CD4-positive, alpha-beta T cell (primary cell): Measurements from ENCODE around the gene TRAPPC3. TPM values are rescaled to one million over a fixed set of nuclear protein-coding genes. Genes with fewer than 3 reads are reported as not detected.

Experiments
- ATAC-seq: fragments of 200-7000 bp; cut with Tn5 transposase; one replicate; pipeline ENCODE4 v1.10.0; 2022; ENCODE audit warnings: mild to moderate bottlenecking; ENCODE audit not compliant: poor library complexity
- CTCF ChIA-PET: fragments of 350-600 bp; sonication (Branson Sonifier 250); formaldehyde crosslinking; loops from one replicate; lab custom pipeline; 2021; ENCODE audit warnings: antibody characterized with exemption, inconsistent platforms; lab: Charles Lee
- POLR2A ChIA-PET: fragments of 350-600 bp; sonication (Branson Sonifier 250); formaldehyde crosslinking; loops from one replicate; lab custom pipeline; 2021; ENCODE audit warnings: antibody characterized with exemption, inconsistent platforms; lab: Charles Lee
- DNase-seq, 14 experiments: peaks; one replicate each; pipeline ENCODE4 v3.0.0-alpha.2; 2013 to 2020; ENCODE audit warnings: mixed read lengths in 2 of 14
- H3K27ac ChIP-seq, 2 donors: one replicate each; pipeline versions ENCODE4 v1.5.1 to v1.7.0; 2013; ENCODE audit warnings: low read length in 2 of 2, low read depth in 1 of 2, mild to moderate bottlenecking in 1 of 2
- H3K27me3 ChIP-seq, 2 experiments: 1 replicate in 1 of 2; 2 replicates in 1 of 2; pipeline versions ENCODE4 v1.6.1 to v1.7.0; 2013; ENCODE audit warnings: low read length in 2 of 2, control low read depth in 1 of 2, mild to moderate bottlenecking in 1 of 2, moderate library complexity in 1 of 2; ENCODE audit not compliant: insufficient read depth in 2 of 2, control insufficient read depth in 1 of 2
- H3K36me3 ChIP-seq: one replicate; pipeline ENCODE4 v1.6.1; 2013; ENCODE audit warnings: low read length, control low read depth; ENCODE audit not compliant: insufficient read depth
- H3K4me1 ChIP-seq: one replicate; pipeline ENCODE4 v1.6.1; 2013; ENCODE audit warnings: low read length, control low read depth; ENCODE audit not compliant: insufficient read depth
- H3K4me3 ChIP-seq: one replicate; pipeline ENCODE4 v1.5.1; 2013; ENCODE audit warnings: mild to moderate bottlenecking, low read length, moderate library complexity
- H3K9me3 ChIP-seq, 2 experiments: 1 replicate in 1 of 2; 2 replicates in 1 of 2; pipeline versions ENCODE4 v1.6.1 to v1.7.0; 2013; ENCODE audit warnings: low read length in 2 of 2, mild to moderate bottlenecking in 2 of 2, control low read depth in 1 of 2, moderate library complexity in 1 of 2; ENCODE audit not compliant: control insufficient read depth in 1 of 2, insufficient read depth in 1 of 2
- H3K27ac Mint-ChIP-seq: one replicate; pipeline ENCODE4 v1.8.0; 2020; ENCODE audit warnings: mixed read lengths
- H3K27me3 Mint-ChIP-seq: one replicate; pipeline ENCODE4 v1.8.0; 2021; ENCODE audit warnings: mixed read lengths
- H3K36me3 Mint-ChIP-seq: one replicate; pipeline ENCODE4 v1.8.0; 2021; ENCODE audit warnings: low read depth, mixed read lengths
- H3K4me1 Mint-ChIP-seq: one replicate; pipeline ENCODE4 v1.8.0; 2021; ENCODE audit warnings: low read depth, mixed read lengths
- H3K4me3 Mint-ChIP-seq: one replicate; pipeline ENCODE4 v1.8.0; 2020; ENCODE audit warnings: mild to moderate bottlenecking, mixed read lengths
- H3K9me3 Mint-ChIP-seq: one replicate; pipeline ENCODE4 v1.8.0; 2020; ENCODE audit warnings: mixed read lengths
- CTCF ChIP-seq: fragments of 200-600 bp; IDR thresholded peaks from one replicate; pipeline ENCODE4 v1.8.0; 2022; ENCODE audit warnings: antibody characterized with exemption, mild to moderate bottlenecking
- intact Hi-C, 2 experiments: fragments of 100-400 bp; cut with DNase I in 1 of 2; cut with micrococcal nuclease in 1 of 2; formaldehyde crosslinking; loops; one replicate each; pipeline versions ENCODE4 v1.15.1 to v1.9.0; 2023 to 2025; cut with DNase I, micrococcal nuclease
- total RNA-seq, 174 experiments: library from RNA in 2 of 174; stranded (reverse) in 2 of 174; gene quantifications; one replicate each; pipeline ENCODE4 v1.2.3 and lab custom pipeline; 2021 to 2026

Gene TRAPPC3
- total RNA-seq, 2 experiments from 2014 or later, result 18.4 to 21.3 TPM

- intact Hi-C loops, result no loop called here
These were observed 8.0 kb upstream of the TRAPPC3 start for GRCh38 chr1:36157115-36157903.

GRCh38 chr1:36156329-36157114 lies 7.2 kb upstream of the TRAPPC3 start:
- CTCF ChIA-PET, result interaction anchor here (4.2 kb wide), 1 partner anchor 32 kb away, joined by 18 read pairs; no protein-coding TSS in a partner anchor
- Mint-ChIP-seq H3K9me3 (no peaks in the 10 kb centered on the region), H3K4me3 (peak overlapping the region; percentile 94), H3K4me1 (peaks cover 77% of the 10 kb centered on the region), H3K36me3 (peaks cover 21% of the 10 kb centered on the region), H3K27me3 (no peaks in the 10 kb centered on the region), H3K27ac (peak overlapping the region; percentile 97)
- TF ChIP-seq CTCF, result no peak
- no peaks in the 10 kb centered on the region for H3K27me3 ChIP-seq
- H3K4me1 ChIP-seq, result peaks cover 79% of the 10 kb centered on the region
- POLR2A ChIA-PET, result interaction anchor here (1.2 to 3.6 kb wide), 6 partner anchors 13 to 226 kb away, joined by 3 to 50 read pairs (median 7); partner anchors contain the start of genes AGO3, SH3D21 and THRAP3
- peak; percentile 13 for ATAC-seq
- peak in 13 of 14 experiments; percentile 38 to 75 (median 59) for DNase-seq
- peak overlapping the region; percentile 99 for H3K4me3 ChIP-seq
- H3K27ac ChIP-seq, result peak overlapping the region; percentile 56 to 96
- H3K36me3 ChIP-seq, result peaks cover 5% of the 10 kb centered on the region
- intact Hi-C loops, result no loop called here
- H3K9me3 ChIP-seq, result no peaks in the 10 kb centered on the region

More at GRCh38 chr1:36157115-36157903, 8.0 kb upstream of the TRAPPC3 start:
- Histone ChIP-seq H3K36me3 (peaks cover 7% of the 10 kb centered on the region), H3K27me3 (no peaks in the 10 kb centered on the region), H3K9me3 (no peaks in the 10 kb centered on the region), H3K4me1 (peaks cover 79% of the 10 kb centered on the region), H3K27ac (peak overlapping the region; percentile 56 to 96), H3K4me3 (peak overlapping the region; percentile 99)
- no peak for TF ChIP-seq CTCF
- Mint-ChIP-seq H3K27me3 (no peaks in the 10 kb centered on the region), H3K36me3 (peaks cover 29% of the 10 kb centered on the region), H3K4me3 (peak overlapping the region; percentile 94), H3K27ac (peak overlapping the region; percentile 97), H3K9me3 (no peaks in the 10 kb centered on the region), H3K4me1 (peaks cover 77% of the 10 kb centered on the region)
- ChIA-PET POLR2A (interaction anchor here (1.8 to 3.6 kb wide), 4 partner anchors 12 to 149 kb away, joined by 7 to 50 read pairs (median 14); partner anchors contain the start of genes SH3D21 and THRAP3), CTCF (interaction anchor here (1.0 to 4.2 kb wide), 2 partner anchors 8 to 31 kb away, joined by 4 to 18 read pairs; partner anchors contain the start of gene TRAPPC3)
- peak in 1 of 14 experiments; percentile 24 for DNase-seq
- ATAC-seq, result no peak
